ENCODE data around the gene TAF9B. TPM values are rescaled to one million over a fixed set of nuclear protein-coding genes. Genes with fewer than 3 reads are reported as not detected.
"Not testable (repeated sequence)": the region's sequence is repeated elsewhere in the genome, so short reads cannot be mapped to it uniquely, and the experiment has no call there.

TAF9B gene
- total RNA-seq, 1 donor from 2014 or later = 23.0 TPM

- intact Hi-C loops (cut with micrococcal nuclease) = no loop called here
These were observed 22.7 kb downstream of the TAF9B start for GRCh38 chrX:78116766-78117165.

GRCh38 chrX:78116365-78116764 is 23.1 kb downstream of the TAF9B start:
- intact Hi-C loops (cut with micrococcal nuclease) = no loop called here

DNA sequence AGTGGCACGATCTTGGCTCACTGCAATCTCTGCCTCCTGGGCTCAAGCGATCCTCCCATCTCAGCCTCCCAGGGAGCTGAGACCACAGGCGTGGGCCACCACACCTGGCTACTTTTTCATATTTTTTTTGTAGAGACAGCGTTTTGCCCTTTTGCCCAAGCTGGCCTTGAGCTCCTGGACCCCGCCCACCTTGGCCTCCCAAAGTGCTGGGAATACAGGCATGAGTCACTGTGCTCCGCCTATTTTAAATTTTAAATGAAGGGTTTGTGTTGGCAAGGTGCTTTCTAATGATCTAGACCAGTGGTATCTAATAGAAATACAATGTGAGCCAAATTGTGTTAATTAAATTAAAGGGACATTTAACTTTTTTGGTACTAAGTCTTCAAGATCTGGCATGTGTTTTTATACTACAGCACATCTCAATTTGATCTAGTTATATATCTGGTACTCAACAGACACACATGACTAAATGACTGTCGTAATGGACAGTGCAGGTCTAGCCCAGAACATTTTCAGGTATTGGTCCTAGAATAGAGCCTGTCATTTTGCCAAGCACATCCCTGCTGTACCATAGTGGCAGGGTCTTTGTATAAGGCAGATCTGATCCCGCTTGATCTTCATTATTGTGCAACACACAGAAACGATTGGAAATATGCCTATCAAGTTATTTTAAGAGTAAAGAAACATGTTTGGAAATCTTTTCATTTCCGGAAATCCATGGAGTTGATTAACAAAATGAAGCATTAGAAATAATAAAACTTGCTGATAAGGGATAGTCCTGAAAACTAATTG is 28.1 kb downstream of the TAF9B start:
- intact Hi-C loops (cut with micrococcal nuclease) = no loop called here

DNA sequence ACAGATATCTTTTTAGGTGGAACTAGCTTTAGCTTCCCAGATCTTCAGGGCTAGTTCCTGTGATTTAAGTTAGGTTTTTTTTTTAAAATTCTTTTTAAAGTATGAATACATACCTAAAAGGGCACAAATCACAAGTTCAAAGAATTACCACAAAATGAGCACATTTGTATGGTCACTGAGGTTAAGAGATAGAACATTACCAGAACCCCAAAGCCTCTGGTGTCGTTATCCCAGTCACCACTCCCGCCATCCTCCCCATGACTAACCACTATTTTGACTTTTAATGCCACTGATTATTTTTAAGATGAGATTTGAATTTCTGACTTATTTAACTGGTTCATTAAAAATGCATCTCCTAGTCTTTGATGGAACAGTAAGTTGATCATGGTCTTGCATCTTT is 30.0 kb downstream of the TAF9B start:
- intact Hi-C loops (cut with micrococcal nuclease) = loop anchor here (5.0 to 10.0 kb wide), 5 partner anchors 218 to 1255 kb away; partner anchors contain the start of genes CYSLTR1, GPR174 and ITM2A

DNA sequence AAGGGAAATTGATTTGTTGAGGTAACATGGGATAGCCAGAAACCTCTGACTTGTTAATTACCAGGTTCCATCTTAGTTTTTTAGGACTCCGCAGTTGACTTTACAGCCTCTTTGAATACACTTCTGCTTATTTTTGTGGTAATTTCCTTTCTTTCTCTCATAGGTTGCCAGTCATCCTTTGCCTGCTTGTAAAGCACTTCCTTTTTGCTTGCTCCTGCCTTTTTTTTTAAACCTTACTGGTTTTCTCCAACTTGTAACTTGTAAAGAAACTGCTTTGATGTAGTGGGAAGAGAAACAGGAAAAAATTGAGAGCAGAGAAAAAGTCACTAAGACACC is 32.8 kb downstream of the TAF9B start:
- intact Hi-C loops (cut with micrococcal nuclease) = loop anchor here (5.0 to 10.0 kb wide), 5 partner anchors 221 to 1258 kb away; partner anchors contain the start of genes CYSLTR1, GPR174 and ITM2A

DNA sequence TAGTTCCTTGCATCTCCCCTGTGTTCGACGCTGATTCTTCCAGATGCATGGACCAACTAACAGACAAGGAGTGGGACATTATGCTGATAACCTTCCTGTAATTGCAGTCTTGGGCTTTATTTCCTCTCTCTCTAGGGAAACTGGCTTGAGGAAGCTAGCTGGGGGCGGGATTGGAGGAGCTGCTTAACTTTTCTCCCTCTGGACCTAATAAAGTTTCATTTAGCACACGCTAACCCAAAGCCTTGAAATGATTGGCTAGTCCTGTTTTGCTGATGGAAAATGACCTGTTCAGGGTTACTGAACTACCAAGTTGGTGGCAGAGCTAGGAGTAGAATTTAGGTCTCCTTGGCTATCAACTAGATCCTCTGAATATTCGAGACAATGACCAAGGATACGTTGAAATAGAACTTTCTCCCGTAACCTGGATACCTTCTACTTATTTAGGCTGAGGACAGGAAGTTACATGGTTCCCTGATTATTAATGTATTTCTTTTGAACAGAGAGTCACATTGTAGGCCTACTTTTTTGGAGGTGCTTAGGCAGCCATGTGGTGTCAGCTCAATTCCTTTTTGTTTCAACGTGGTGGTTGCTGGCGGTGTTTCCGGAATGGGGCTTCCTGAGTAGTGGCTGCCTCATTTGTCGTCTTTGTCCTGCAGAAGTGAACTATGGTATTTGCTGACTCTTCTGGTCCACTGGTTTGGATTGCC is 33.4 kb downstream of the TAF9B start:
- intact Hi-C loops (cut with micrococcal nuclease) = loop anchor here (2.0 to 10.0 kb wide), 6 partner anchors 33 to 1259 kb away; partner anchors contain the start of genes CYSLTR1, GPR174, ITM2A and TAF9B

DNA sequence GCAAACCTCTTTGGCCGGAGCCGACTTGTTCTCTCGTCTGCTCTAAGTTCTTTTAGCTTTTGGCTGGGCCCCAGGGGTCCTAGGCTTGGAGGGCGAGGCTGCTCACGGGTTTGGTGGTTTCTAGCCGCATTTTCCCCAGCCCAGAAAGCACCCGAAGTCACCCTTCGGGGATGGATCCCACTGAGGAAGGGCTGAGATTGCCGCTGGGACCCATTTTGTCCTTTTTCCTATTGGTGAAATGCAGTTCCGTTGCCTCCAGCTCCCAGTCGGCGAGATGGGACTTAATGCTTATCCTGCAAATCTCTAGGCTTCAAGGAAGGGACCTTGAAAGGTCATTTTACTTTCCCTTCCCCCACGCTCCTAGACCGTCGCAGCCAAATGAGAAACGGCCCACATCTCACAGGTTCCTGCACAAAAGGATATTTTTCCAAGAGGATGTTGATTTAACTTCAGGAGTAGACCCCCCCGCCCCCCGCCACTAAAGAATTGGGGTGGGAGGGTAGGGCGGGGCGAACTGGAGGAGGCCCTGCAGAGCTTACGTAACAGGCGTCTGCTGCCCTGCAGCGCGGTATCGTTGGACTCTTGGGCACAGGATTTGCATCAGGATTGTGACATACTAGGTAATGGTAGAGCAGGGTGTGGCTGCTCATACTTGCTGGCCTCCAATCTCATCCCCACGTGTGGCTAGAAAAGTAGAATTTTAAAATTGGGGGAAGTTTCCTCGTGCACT is 34.8 kb downstream of the TAF9B start:
- intact Hi-C loops (cut with micrococcal nuclease) = loop anchor here (1.0 to 10.0 kb wide), 10 partner anchors 34 to 1260 kb away; partner anchors contain the start of genes ATP7A, ATRX, COX7B and CYSLTR1

DNA sequence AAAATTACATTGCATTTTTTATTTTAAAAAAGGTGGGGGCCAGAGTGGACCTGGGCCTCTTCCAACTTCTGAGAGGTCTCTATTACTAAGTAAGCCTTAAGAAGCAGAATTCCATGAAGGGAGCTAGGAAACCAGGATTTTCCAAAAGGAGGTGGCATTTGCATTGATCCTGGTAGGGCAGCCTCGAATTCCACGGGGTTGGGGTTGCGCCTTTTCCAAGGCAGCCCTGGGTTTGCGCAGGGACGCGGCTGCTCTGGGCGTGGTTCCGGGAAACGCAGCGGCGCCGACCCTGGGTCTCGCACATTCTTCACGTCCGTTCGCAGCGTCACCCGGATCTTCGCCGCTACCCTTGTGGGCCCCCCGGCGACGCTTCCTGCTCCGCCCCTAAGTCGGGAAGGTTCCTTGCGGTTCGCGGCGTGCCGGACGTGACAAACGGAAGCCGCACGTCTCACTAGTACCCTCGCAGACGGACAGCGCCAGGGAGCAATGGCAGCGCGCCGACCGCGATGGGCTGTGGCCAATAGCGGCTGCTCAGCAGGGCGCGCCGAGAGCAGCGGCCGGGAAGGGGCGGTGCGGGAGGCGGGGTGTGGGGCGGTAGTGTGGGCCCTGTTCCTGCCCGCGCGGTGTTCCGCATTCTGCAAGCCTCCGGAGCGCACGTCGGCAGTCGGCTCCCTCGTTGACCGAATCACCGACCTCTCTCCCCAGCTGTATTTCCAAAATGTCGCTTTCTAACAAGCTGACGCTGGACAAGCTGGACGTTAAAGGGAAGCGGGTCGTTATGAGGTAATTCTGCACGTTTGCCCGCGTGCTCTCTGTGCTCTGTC is 35.6 kb downstream of the TAF9B start, which contains the start of gene PGK1:
Gene PGK1 (plus strand): TSS at position 626 of the 824 bp plus-strand sequence. CDS start 93 bp downstream, at position 719.
- intact Hi-C loops (cut with micrococcal nuclease) = loop anchor here (1.0 to 10.0 kb wide), 9 partner anchors 35 to 1261 kb away; partner anchors contain the start of genes ATP7A, ATRX, COX7B and GPR174

- intact Hi-C loops (cut with micrococcal nuclease) = loop anchor here (5.0 to 10.0 kb wide), 5 partner anchors 316 to 1262 kb away; partner anchors contain the start of genes ATRX, GPR174 and ITM2A
These were observed 36.3 kb downstream of the TAF9B start for GRCh38 chrX:78103001-78103622.

- intact Hi-C loops (cut with micrococcal nuclease) = loop anchor here (5.0 to 10.0 kb wide), 5 partner anchors 315 to 1263 kb away; partner anchors contain the start of genes ATRX, GPR174 and ITM2A
These were observed 37.4 kb downstream of the TAF9B start for GRCh38 chrX:78102091-78102490.

DNA sequence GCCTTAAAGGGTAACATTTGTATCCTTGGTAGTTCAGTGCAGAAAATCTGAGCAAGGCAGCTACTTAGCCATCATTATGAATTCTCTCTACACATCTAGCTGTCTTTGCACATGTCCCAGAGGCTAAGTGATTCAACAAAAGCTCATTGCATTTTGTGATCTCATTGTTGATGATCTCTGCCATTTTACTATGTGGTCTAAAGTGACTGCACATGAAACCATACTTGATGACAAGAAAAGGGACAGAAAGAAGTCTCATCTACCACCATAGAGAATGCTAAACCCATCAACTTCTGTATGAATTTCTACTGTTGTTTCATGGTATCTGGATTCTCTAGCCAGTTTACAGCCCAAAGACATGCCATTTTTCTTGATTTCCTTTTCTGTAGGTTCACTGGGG is 41.3 kb downstream of the TAF9B start:
- intact Hi-C loops (cut with micrococcal nuclease) = no loop called here

DNA sequence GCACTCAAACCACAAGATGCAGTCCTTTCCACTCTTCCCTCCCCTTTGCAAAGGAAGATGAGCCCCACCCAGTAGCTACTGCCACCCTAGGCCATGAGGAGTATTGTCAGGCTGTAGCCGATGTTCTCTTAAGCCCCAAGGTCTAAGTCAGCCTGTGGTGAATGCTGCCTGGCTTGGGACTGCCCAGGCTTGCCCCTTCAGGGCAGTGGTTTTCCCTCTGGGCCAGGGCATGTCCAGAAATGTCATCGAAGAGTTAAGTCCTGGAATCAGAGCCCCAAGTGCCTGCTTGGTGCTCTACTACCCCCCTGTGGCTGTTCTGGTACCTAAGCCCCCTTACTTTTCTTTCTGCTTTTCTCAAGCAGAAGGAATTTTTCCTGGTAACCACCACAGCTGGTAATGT is 47.2 kb downstream of the TAF9B start:
- intact Hi-C loops (cut with micrococcal nuclease) = no loop called here

DNA sequence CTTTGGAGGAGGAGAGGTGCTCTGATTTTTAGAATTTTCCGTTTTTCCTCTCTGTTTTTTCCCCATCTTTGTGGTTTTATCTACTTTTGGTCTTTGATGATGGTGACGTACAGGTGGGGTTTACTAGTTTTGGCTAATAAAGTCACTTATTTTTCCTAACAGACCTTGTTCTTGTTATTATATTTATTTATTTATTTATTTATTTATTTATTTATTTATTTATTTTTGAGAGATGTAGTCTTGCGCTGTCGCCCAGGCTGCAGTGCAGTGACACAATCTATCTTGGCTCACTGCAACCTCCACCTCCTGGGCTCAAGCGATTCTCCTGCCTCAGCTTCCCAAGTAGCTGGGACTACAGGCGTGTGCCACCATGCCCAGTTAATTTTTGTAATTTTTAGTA is 58.0 kb downstream of the TAF9B start:
- intact Hi-C loops (cut with micrococcal nuclease) = not testable (repeated sequence)

Other genes starting within 250 kb of the TAF9B start
- 61.1 and 64.2 TPM in 2 replicates for gene MAGT1, start 244.2 kb downstream of the TAF9B start, total RNA-seq
- 275 and 276 TPM in 2 replicates for gene COX7B, start 240.2 kb downstream of the TAF9B start, total RNA-seq
- gene ATP7A, start 229.0 kb downstream of the TAF9B start, total RNA-seq = 9.0 and 9.5 TPM in 2 replicates
- 0.57 TPM in 1 of 2 replicates, not detected in the other for gene PGAM4, start 170.0 kb downstream of the TAF9B start, total RNA-seq
- gene PGK1, start 35.4 kb downstream of the TAF9B start, total RNA-seq = 986 and 1,004 TPM in 2 replicates
- 29.9 and 30.2 TPM in 2 replicates for gene CYSLTR1, start 188.0 kb upstream of the TAF9B start, total RNA-seq